ENCODE data around the gene MAMDC4.

Gene MAMDC4

DNA sequence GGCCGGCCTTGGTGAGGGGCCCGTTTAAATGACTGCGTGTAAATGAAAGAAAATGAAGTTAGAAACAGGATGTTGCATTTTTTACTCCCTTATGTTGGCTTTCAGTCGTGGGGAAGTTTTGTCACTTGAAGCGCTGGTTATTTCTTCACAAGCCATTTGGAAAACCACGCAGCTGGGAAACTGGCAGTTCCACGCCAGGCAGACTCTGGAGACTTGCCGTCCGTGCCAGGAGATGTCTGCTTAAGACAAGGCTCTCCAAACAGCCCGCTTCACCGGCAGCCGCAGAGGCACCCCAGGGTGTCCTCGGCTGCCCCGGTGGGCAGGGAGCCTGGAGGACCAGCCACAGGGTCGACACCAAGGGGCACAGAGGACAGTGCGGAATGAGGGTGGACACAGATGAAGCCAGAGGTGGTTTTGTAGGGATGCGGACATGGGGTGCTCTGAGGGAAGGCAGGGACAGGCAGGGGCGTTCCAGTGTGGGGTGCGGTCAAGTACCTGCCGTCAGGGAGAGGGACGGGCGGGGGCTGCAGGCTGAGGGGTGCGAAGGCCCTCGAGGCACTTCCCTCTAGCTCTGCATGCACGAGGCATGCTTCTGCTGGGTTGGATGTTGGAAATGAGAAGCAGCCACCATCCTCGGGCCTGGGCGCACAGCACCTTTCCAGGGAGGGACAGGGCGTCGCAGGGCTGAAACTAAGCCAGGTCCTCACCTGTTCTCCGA lies 21.0 kb upstream of the MAMDC4 start:
- Histone ChIP-seq H3K9me3 (ENCODE audit: control insufficient read depth, insufficient read depth, low read depth, low read length) (no peaks in the 10 kb centered on the region), H3K27ac (ENCODE audit: extremely low read depth, low read depth, low read length) (no peak overlapping the region), H3K4me1 (ENCODE audit: control insufficient read depth, insufficient read depth, low read length) (no peaks in the 10 kb centered on the region), H3K36me3 (ENCODE audit: control insufficient read depth in 2 of 2, insufficient read depth in 1 of 2, low read length in 2 of 2) (peaks cover 0 to 78% of the 10 kb centered on the region in 2 experiments; a peak in 1 of 3 replicates), H3K4me3 (ENCODE audit: low read depth, low read length) (no peak overlapping the region)
- ChIA-PET POLR2A (no interaction called here), CTCF (interaction anchor here (1.6 to 1.7 kb wide), 2 partner anchors 9 to 11 kb away, joined by 3 to 11 read pairs; partner anchors contain the start of gene AJM1)
- TF ChIP-seq ZNF10 (tag by site-specific recombination; IDR thresholded peaks at IDR 0.05) (no peak), ZNF560 (tag by site-specific recombination; IDR thresholded peaks at IDR 0.05; ENCODE audit: borderline replicate concordance) (no peak)
- TF ChIP-seq, protein P1, sequence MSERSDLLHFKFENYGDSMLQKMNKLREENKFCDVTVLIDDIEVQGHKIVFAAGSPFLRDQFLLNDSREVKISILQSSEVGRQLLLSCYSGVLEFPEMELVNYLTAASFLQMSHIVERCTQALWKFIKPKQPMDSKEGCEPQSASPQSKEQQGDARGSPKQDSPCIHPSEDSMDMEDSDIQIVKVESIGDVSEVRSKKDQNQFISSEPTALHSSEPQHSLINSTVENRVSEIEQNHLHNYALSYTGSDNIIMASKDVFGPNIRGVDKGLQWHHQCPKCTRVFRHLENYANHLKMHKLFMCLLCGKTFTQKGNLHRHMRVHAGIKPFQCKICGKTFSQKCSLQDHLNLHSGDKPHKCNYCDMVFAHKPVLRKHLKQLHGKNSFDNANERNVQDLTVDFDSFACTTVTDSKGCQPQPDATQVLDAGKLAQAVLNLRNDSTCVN (tag by site-specific recombination; optimal IDR thresholded peaks at IDR 0.05), result peak; percentile 8

DNA sequence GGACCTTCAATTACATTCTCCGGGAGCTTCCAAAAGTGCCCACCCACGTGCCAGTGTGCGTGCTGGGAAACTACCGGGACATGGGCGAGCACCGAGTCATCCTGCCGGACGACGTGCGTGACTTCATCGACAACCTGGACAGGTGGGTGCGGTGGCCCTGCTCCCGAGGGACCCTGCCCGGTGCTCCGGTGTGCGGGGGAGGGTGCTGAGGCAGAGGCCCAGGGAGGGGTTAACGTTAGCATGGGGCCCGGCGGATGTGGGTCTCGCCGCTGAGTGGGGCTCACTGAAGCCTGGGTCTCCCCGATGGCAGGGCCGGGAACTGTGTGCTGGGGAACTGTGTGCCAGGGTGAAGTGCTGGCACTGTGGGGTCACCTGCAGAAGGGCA lies 20.4 kb upstream of the MAMDC4 start:
- Histone ChIP-seq H3K9me3 (ENCODE audit: control insufficient read depth, insufficient read depth, low read depth, low read length) (no peaks in the 10 kb centered on the region), H3K27ac (ENCODE audit: extremely low read depth, low read depth, low read length) (no peak overlapping the region), H3K4me1 (ENCODE audit: control insufficient read depth, insufficient read depth, low read length) (no peaks in the 10 kb centered on the region), H3K36me3 (ENCODE audit: control insufficient read depth in 2 of 2, insufficient read depth in 1 of 2, low read length in 2 of 2) (peaks cover 0 to 77% of the 10 kb centered on the region in 2 experiments; a peak in 2 of 3 replicates), H3K4me3 (ENCODE audit: low read depth, low read length) (no peak overlapping the region)
- TF ChIP-seq YY2 (tag by site-specific recombination; IDR thresholded peaks at IDR 0.05) (no peak), GLIS2 (tag by site-specific recombination; IDR thresholded peaks at IDR 0.05) (no peak), TRIM28 (IDR thresholded peaks at IDR 0.05; ENCODE audit: borderline replicate concordance, low read length) (no peak), ZNF677 (tag by site-specific recombination; IDR thresholded peaks at IDR 0.05) (no peak), ZNF266 (tag by site-specific recombination; IDR thresholded peaks at IDR 0.05; ENCODE audit: low read depth) (no peak), ZNF830 (tag by site-specific recombination; IDR thresholded peaks at IDR 0.05; ENCODE audit: low read depth) (no peak), ZNF221 (tag by site-specific recombination; IDR thresholded peaks at IDR 0.05; ENCODE audit: borderline replicate concordance) (no peak), ZNF549 (tag by site-specific recombination; IDR thresholded peaks at IDR 0.05) (no peak), ZNF654 (tag by site-specific recombination; IDR thresholded peaks at IDR 0.05; ENCODE audit: low read depth) (no peak), ZNF701 (tag by site-specific recombination; IDR thresholded peaks at IDR 0.05) (no peak), GLI4 (tag by site-specific recombination; IDR thresholded peaks at IDR 0.05) (no peak), ZNF555 (tag by site-specific recombination; conservative IDR thresholded peaks at IDR 0.05) (no peak), SALL2 (tag by site-specific recombination; IDR thresholded peaks at IDR 0.05; ENCODE audit: borderline replicate concordance) (no peak), ZNF23 (tag by site-specific recombination; IDR thresholded peaks at IDR 0.05; ENCODE audit: borderline replicate concordance) (no peak), ZNF521 (tag by site-specific recombination; IDR thresholded peaks at IDR 0.05) (no peak)
- TF ChIP-seq, protein P2, sequence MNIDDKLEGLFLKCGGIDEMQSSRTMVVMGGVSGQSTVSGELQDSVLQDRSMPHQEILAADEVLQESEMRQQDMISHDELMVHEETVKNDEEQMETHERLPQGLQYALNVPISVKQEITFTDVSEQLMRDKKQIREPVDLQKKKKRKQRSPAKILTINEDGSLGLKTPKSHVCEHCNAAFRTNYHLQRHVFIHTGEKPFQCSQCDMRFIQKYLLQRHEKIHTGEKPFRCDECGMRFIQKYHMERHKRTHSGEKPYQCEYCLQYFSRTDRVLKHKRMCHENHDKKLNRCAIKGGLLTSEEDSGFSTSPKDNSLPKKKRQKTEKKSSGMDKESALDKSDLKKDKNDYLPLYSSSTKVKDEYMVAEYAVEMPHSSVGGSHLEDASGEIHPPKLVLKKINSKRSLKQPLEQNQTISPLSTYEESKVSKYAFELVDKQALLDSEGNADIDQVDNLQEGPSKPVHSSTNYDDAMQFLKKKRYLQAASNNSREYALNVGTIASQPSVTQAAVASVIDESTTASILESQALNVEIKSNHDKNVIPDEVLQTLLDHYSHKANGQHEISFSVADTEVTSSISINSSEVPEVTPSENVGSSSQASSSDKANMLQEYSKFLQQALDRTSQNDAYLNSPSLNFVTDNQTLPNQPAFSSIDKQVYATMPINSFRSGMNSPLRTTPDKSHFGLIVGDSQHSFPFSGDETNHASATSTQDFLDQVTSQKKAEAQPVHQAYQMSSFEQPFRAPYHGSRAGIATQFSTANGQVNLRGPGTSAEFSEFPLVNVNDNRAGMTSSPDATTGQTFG (tag by site-specific recombination; IDR thresholded peaks at IDR 0.05; ENCODE audit: borderline replicate concordance), result no peak
- TF ChIP-seq, protein P3, sequence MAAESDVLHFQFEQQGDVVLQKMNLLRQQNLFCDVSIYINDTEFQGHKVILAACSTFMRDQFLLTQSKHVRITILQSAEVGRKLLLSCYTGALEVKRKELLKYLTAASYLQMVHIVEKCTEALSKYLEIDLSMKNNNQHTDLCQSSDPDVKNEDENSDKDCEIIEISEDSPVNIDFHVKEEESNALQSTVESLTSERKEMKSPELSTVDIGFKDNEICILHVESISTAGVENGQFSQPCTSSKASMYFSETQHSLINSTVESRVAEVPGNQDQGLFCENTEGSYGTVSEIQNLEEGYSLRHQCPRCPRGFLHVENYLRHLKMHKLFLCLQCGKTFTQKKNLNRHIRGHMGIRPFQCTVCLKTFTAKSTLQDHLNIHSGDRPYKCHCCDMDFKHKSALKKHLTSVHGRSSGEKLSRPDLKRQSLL (tag by site-specific recombination; IDR thresholded peaks at IDR 0.05), result no peak
- TF ChIP-seq, protein P4, sequence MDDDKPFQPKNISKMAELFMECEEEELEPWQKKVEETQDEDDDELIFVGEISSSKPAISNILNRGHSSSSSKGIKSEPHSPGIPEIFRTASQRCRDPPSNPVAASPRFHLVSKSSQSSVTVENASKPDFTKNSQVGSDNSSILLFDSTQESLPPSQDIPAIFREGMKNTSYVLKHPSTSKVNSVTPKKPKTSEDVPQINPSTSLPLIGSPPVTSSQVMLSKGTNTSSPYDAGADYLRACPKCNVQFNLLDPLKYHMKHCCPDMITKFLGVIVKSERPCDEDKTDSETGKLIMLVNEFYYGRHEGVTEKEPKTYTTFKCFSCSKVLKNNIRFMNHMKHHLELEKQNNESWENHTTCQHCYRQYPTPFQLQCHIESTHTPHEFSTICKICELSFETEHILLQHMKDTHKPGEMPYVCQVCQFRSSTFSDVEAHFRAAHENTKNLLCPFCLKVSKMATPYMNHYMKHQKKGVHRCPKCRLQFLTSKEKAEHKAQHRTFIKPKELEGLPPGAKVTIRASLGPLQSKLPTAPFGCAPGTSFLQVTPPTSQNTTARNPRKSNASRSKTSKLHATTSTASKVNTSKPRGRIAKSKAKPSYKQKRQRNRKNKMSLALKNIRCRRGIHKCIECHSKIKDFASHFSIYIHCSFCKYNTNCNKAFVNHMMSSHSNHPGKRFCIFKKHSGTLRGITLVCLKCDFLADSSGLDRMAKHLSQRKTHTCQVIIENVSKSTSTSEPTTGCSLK (tag by site-specific recombination; IDR thresholded peaks at IDR 0.05), result no peak
- ChIA-PET POLR2A (no interaction called here), CTCF (interaction anchor here (1.6 to 1.7 kb wide), 2 partner anchors 9 to 11 kb away, joined by 3 to 11 read pairs; partner anchors contain the start of gene AJM1)
